ENCODE results near the gene AMZ1. TPM values are rescaled to one million over a fixed set of nuclear protein-coding genes. Genes with fewer than 3 reads are reported as not detected.

AMZ1 gene
- total RNA-seq, 1 experiment from 2014 or later, result 0.74 TPM

GRCh38 chr7:2651336-2651735, 36.7 kb upstream of the AMZ1 start:
- Histone ChIP-seq H3K79me1 (ENCODE audit: insufficient read depth, low read depth, low read length, poor library complexity, severe bottlenecking) (no peaks in the 10 kb centered on the region), H2BK15ac (ENCODE audit: low read depth, low read length) (no peak overlapping the region), H3K56ac (ENCODE audit: insufficient read length, low read depth, low read length) (no peak overlapping the region), H2BK5ac (ENCODE audit: insufficient read length, low read length) (no peak overlapping the region), H2AFZ (ENCODE audit: low read length) (no peak overlapping the region), H3K14ac (ENCODE audit: insufficient read depth, low read length) (no peak overlapping the region), H2BK120ac (ENCODE audit: low read depth, low read length, poor library complexity, severe bottlenecking) (no peak overlapping the region), H3K79me2 (ENCODE audit: insufficient read depth, low read length) (no peaks in the 10 kb centered on the region), H3K4me2 (ENCODE audit: insufficient read depth, insufficient read length, low read length) (no peak overlapping the region), H3K23ac (ENCODE audit: insufficient read length, low read depth, low read length) (no peak overlapping the region), H4K91ac (ENCODE audit: insufficient read length, low read depth, low read length) (no peak overlapping the region), H3K9me3 (ENCODE audit: control insufficient read depth, low read depth, low read length) (no peaks in the 10 kb centered on the region), H3K27me3 (ENCODE audit: insufficient read depth, low read length) (no peaks in the 10 kb centered on the region), H3K18ac (ENCODE audit: insufficient read length, low read depth, low read length) (no peak overlapping the region), H3K27ac (ENCODE audit: insufficient read length, low read depth, low read length) (no peak overlapping the region), H4K8ac (replicated peaks; ENCODE audit: insufficient read length, low read depth, low read length) (no peak overlapping the region), H3T11ph (ENCODE audit: low read length) (no peak overlapping the region), H2BK20ac (ENCODE audit: low read depth, low read length, poor library complexity, severe bottlenecking) (no peak overlapping the region), H2BK12ac (ENCODE audit: insufficient read length, low read depth, low read length) (no peak overlapping the region), H3K9ac (ENCODE audit: extremely low read depth, insufficient read length, low read length) (no peak overlapping the region), H2AK5ac (ENCODE audit: insufficient read length, low read length) (no peak overlapping the region), H3K4me1 (ENCODE audit: insufficient read depth, low read length) (no peaks in the 10 kb centered on the region), H4K20me1 (ENCODE audit: control insufficient read depth, insufficient read depth, insufficient read length) (no peaks in the 10 kb centered on the region), H3K4ac (ENCODE audit: low read depth, low read length) (no peak overlapping the region), H3K23me2 (ENCODE audit: insufficient read length, low read depth, low read length, poor library complexity, severe bottlenecking) (no peaks in the 10 kb centered on the region), H4K5ac (ENCODE audit: insufficient read length, low read depth, low read length) (no peak overlapping the region)
- Mint-ChIP-seq H3K9me3 (no peaks in the 10 kb centered on the region), H3K27ac (no peak overlapping the region), H3K4me1 (peaks cover 0 to 5% of the 10 kb centered on the region in 2 experiments; a peak in 2 of 4 replicates), H3K4me3 (no peak overlapping the region), H3K27me3 (ENCODE audit: low read depth) (no peaks in the 10 kb centered on the region), H3K36me3 (ENCODE audit: insufficient read depth in 1 of 3, low read depth in 3 of 3) (peaks cover 21 to 37% (median 34%) of the 10 kb centered on the region in 3 experiments; a peak in 6 of 7 replicates)
- DNase-seq, result no peak
- peak; percentile 38 for TF ChIP-seq CTCF (conservative IDR thresholded peaks at IDR 0.05)
- WGBS (ENCODE audit: extremely low coverage, insufficient read length, low lambda C conversion rate), result no CpG with 5 or more reads among the region's 15 CpGs

Measured in H9 (cell line).